ENCODE results near the gene ZC3H18.
A peak's percentile ranks its signal among the peaks of the same experiment; 100 is the strongest.

ZC3H18 gene

DNA sequence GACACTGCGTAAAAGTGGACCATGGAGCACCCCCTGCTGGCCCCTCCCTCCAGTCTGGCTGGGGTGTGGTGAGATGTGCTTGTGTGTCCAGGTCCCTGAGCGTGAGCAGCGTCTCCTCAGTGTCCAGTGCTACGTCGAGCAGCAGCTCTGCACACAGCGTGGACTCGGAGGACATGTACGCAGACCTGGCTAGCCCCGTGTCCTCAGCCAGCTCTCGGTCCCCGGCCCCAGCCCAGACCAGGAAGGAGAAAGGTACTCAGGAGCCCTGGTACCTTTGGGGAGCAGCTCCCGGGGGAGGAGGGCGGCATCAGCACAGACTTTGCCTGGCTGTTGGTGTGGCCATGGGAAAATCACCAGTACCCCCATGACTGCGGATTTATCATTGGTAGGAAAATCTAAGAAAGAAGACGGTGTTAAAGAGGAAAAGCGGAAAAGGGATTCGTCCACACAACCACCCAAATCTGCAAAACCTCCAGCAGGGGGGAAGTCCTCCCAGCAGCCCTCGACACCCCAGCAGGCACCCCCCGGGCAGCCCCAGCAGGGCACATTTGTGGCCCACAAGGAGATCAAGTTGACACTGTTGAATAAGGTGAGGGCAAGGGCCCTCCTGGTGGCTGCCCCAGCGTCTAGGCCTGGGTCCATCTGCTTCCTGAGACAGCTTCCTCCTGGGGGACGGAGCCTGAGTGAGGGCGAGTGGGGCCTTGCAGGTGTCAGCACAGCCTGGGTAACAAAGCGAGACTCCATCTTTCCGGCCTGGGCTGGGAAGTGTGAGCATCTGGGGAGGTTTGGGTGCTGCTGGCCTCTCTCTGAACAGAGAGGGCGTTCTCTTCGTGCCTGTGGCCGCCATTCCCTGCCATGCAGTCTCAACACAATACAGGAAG lies 57.6 kb downstream of the ZC3H18 start:
- no peak for DNase-seq

DNA sequence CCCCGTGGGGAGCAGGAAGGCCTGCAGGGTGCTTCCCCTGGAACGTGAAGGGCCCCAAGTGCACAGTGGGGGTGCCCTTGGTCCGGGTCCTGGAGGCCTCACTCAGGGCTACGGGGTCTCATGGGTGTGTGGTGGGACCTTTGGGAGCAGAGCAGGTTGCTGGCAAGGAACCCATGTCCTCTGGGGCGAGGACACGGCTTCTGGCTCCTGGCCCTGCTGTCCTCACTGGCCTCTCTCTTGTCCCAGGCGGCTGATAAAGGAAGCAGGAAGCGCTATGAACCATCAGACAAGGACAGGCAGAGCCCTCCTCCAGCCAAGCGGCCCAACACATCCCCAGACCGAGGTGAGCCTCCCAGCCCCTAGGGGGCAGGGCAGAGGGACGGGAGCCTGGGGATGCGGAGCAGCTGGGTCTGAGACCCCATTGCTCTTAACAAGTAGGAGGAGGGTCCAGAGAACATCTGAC lies 58.3 kb downstream of the ZC3H18 start:
- DNase-seq, result no peak

DNA sequence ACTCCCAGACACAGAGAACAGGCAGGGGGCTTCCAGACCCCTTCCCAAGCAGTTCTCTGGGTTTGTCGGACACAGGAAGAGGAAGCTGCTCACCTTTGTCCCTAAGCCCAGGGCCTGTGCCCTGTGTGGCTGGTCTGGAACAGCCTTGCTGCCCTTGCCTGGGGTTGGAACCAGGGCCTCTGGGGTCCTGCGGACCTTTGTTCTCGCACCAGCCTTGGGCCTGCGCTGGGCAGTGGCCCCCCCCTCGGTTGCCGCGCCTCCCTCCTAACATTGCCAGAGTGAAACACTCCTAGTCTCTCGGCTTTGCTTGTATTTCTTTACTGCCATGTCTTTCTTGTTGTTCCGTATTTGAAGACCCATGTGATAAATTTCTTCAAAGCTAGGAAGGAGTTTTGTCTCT lies 59.6 kb downstream of the ZC3H18 start:
- DNase-seq, result no peak

- DNase-seq, result no peak
Observed at GRCh38 chr16:88630433-88630832, 60.2 kb downstream of the ZC3H18 start.

DNA sequence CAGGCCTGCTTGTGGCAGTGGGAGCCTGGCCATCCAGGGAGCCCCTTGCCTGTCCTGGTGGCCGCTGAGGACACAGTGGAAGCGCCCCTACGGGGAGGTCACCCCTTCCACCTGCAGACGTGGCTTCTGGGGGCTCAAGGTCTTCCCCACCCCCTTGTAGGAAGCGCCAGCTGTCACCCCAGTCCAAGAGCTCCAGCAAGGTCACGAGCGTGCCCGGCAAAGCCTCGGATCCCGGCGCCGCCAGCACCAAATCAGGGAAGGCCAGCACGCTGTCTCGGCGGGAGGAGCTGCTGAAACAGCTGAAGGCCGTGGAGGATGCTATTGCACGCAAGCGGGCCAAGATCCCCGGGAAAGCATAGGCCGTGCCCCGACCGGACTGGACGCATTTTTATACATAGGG lies 60.7 kb downstream of the ZC3H18 start:
- DNase-seq, result no peak

- DNase-seq, result no peak
Observed at GRCh38 chr16:88631384-88631783, 61.2 kb downstream of the ZC3H18 start.

- no peak for DNase-seq
Observed at GRCh38 chr16:88631920-88632586, 61.9 kb downstream of the ZC3H18 start.

DNA sequence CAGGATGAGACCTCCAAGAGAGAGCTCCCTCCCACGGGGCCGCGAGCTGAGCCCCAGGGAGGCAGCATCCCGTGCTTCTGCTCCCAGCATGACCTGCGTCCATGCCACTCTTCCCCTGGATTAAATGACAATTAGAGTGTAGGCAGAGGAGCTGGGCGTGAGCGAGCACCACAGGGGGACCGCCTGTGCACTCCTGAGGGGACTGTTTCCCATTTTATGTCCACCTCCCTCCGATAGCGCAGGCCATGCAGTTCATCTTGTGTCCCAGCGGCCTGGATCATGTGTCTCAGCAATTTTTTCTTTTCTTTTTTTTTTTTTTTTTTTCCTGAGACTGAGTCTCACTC lies 62.4 kb downstream of the ZC3H18 start:
- DNase-seq, result no peak

- DNase-seq, result peak; percentile 44
Observed at GRCh38 chr16:88633684-88634140, 63.5 kb downstream of the ZC3H18 start.

GRCh38 chr16:88634141-88634993 lies 64.2 kb downstream of the ZC3H18 start:
- DNase-seq, result peak; percentile 50

DNA sequence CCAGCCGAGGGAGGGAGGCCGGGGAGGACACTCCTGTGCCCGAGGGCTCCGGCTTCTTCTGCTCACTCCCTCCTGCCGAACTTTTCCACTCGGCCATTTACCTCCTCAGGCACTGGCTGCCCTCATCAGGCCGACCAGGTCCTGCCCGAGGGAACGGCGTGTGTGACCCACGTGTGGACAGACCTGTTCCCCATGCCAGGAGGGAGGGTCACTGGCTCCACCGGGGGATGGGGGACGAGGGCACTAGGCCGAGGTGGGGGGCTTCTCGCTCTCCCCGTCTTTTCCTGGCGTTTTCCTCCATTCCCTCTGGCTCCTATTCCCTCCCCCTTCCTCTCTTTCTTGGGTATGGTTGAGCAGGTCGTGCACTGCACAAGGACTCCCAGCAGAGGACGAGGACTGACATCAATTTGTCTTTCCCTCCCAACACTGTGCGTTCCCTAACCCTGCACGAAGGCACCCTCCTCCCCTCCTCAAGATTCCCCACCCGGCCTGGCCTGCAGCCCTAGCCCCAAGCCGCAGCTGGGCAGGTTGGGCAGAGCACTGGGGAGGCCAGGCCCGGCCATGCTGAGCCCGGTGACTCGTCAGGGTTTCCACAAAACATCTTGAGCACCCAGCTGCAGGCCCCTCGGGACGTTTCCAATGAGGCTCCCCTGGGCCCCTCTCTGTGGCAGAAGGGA lies 64.9 kb downstream of the ZC3H18 start:
- DNase-seq, result no peak

DNA sequence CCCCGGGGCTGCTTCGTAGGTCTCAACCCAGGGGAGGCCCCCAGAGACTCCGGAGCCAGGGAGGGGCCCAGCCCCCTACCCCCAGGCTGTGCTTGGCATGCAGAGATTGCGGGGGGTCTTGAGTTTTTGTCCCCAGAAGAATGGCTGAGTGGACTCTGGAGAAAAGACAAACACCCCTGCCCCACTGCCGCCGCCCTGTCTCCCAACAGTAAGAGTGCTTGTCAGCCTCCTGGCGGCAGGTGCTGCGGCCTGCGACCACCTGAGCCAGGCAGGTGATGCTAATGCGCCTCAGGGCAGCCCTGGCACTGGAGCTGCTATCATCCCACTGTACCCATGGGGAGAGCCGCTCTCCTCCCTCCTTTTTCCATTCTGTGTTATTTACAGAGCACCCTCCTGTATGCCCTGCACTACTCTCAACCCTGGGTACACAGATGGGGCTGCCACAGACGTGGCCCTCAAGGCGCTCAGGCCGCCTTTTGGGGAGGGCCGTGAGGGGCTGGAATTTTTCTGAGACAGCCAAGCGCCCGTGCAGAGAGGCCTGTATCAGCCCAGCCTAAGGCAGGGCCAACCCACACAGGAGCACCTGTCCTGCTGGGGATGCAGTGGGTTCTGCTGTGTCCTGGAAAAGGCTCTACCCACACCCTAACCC lies 65.6 kb downstream of the ZC3H18 start:
- no peak for DNase-seq

- no peak for DNase-seq
Observed at GRCh38 chr16:88636488-88637265, 66.5 kb downstream of the ZC3H18 start.

GRCh38 chr16:88638323-88639230 lies 68.4 kb downstream of the ZC3H18 start, which contains the start of gene IL17C:
IL17C (plus strand) TSS chr16:88638572; CDS start chr16:88638642, 70 bp downstream.
- DNase-seq, result no peak

GRCh38 chr16:88639231-88640038 lies 69.2 kb downstream of the ZC3H18 start:
- DNase-seq, result no peak

DNA sequence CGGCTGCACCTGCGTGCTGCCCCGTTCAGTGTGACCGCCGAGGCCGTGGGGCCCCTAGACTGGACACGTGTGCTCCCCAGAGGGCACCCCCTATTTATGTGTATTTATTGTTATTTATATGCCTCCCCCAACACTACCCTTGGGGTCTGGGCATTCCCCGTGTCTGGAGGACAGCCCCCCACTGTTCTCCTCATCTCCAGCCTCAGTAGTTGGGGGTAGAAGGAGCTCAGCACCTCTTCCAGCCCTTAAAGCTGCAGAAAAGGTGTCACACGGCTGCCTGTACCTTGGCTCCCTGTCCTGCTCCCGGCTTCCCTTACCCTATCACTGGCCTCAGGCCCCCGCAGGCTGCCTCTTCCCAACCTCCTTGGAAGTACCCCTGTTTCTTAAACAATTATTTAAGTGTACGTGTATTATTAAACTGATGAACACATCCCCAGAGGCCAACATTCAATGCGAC lies 69.9 kb downstream of the ZC3H18 start:
- no peak for DNase-seq

DNA sequence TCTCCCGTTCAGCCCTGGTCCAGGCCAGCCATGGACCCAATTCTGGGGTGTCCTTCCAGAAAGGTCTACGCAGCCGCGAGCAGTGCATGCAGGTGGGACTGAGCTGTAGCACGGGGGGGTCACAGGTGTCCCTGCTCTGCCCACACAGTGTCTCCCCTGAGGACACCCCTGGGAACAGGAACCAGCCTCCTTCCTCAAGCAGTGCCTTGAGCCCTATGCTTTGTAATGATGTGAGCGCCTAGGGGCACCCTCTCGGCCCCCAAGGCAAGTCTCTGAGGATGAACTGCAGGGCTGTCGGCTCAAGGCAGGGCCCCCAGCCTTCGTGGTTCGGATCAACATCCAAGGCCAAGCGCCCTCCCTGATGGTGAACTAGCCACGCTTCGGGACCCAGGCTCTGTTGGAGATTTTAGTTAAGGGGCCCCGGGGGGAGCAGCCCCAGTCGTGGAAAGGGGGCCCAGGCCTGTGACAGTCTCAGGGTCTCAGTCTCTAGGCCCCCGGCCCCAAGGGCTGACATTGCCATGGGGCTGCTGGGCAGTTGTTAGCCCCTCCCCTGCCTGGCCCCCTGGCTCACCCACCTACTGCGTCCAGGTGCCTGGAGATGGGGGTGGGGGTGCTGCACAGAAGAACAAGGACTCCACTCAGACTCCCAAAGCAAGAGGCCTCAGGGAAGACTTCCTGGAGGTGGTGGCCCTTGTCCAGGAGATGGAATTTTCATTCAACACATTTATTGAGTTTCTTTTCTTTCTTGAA lies 70.5 kb downstream of the ZC3H18 start:
- no peak for DNase-seq
